GM19035 (cell line): ENCODE results near the gene GALNTL6.
"Not testable (repeated sequence)": the region's sequence is repeated elsewhere in the genome, so short reads cannot be mapped to it uniquely, and the experiment has no call there.

Experiments
- ATAC-seq: cut with Tn5 transposase; IDR thresholded peaks from one replicate; pipeline ENCODE4 v1.9.1; 2021; ENCODE audit not compliant: unreplicated experiment

Gene GALNTL6

DNA sequence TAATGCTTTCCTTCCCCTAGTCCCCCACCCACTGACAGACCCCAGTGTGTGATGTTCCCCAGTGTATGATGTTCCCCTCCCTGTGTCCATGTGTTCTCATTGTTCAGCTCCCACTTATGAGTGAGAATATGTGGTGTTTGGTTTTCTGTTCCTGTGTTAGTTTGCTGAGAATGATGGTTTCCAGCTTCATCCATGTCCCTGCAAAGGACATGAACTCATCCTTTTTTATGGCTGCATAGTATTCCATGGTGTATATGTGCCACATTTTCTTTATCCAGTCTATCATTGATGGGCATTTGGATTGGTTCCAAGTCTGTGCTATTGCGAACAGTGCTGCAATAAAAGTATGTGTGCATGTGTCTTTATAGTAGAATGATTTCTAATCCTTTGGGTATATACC, 1228.9 kb downstream of the GALNTL6 start:
- not testable (repeated sequence) for ATAC-seq

DNA sequence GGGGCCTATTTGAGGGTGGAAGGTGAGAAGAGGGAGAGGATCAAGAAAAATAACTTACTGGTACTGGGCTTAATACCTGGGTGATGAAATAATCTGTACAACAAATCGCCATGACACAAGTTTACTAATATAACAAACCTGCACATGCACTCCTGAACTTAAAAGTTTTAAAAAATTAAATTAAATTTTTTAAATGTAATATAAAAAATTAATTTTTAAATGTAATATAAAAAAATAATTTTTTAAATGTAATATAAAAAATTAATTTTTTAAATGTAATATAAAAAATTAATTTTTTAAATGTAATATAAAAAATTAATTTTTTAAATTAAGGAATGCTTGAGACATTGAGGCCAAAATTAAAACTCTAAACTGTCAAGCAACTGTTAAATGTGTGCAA, 1231.1 kb downstream of the GALNTL6 start:
- no peak for ATAC-seq

DNA sequence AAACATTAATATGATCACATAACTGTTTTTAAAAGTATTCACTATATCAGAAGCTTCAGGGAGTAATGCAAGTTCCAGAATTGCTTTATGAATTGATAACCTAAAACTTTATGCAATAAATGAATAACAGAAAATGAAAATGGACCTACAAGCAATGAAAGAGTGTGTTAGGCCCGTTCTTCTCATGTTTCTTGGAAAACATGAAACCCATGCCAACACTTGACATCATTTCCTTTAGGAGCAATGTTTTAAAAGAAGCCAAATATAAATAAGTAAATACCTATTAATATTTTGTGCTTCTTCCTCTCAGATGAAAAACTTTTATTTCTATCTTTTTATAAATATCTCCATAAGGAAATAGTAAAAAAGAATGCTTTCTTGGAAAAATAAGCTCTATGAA, 1232.4 kb downstream of the GALNTL6 start:
- no peak for ATAC-seq

GRCh38 chr4:173046144-173046543, 1232.9 kb downstream of the GALNTL6 start:
- ATAC-seq: no peak

DNA sequence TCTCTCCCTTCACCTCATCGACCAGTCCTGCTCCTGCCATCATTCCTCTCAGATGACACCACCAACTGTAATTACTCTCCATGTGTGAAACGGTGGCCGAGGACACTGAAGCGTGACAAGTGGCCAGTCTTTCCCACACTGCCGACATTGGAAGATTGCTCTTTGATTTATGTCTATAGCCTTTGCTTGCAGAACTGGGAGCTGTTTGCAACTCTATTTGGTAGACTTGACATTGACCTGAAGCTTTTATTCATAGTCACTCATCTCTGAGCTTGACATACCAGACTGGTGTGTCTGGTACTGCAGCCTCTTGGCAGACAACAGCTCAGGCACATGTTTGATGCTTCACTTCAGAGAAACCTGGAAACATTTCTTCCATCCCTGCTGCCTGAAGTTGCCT, 1233.6 kb downstream of the GALNTL6 start:
- ATAC-seq: no peak

DNA sequence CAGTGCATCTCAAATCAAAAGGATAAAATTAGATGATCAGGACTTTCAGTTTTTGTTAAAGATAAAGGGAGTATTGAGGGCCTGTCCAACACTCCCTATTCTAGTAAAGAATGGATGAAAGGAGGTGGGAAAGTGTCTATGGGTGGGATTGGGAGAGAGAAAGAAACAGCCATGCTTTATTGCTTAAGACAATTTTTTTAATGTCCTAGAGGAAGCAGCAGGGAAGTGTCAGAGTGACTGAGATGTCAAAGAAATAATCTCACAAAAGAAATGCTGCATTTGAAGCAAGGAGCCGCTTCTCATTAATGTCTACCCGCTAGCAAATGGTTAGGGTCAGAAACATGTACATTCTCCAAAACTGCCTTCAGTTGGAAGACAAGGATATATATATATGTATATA, 1238.0 kb downstream of the GALNTL6 start:
- ATAC-seq: no peak

DNA sequence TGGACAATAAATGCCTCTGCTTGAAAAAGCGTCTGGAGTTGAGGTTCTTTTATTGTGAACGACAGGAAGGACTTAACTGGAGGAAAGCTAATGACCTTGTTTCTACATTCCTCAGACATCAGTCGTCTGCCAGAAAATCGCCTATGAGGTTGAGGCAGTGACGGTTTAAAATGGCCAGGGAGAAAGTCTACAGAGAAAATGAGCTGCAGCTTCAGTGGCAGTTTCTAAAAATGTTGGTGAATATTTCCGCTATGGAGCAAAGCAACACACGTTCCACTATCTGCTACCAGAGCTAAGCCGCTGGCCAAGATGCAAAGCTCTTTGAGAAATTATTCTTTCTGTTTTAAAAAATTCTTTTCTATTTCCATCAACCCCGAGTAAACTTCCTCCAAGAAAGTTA, 1238.5 kb downstream of the GALNTL6 start:
- no peak for ATAC-seq

GRCh38 chr4:173052439-173052838, 1239.2 kb downstream of the GALNTL6 start:
- no peak for ATAC-seq

DNA sequence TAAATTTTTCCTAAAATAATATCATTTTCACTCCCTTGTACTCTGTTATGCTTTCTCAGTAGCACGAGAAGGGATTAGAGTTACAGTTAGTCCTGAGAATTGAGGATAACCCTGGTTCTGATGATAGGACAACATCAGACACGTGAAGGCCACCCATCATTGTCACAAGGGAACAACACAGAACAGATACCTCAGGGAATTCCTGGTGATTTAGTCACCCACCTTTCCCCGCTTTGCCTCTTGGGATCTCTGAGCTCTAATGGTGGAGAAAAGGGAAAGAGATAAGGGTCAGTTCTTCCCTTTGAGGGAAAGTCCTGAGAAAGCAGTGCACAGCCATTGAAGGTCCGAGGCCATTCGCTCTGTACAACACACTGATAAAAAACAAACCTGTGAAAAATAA, 1243.1 kb downstream of the GALNTL6 start:
- ATAC-seq: no peak

DNA sequence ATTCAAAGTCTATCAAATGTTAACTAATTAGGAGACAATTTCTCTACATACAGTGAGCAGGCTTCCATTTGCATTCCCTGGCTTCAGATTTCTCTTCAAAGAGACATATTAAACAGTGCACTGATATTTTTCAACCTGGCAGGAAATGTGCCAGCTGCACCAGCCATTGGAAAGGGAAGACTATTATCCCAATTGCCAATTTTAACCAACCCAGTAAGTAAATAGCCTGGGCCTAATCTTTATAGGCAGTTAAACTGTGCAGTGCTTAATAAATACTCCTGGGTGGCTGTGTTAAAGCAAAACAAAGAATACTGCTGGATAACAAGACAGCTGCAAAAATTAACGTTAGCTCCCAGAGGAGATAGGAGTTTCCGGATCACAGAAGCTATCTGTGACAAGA, 1243.5 kb downstream of the GALNTL6 start:
- ATAC-seq: no peak

DNA sequence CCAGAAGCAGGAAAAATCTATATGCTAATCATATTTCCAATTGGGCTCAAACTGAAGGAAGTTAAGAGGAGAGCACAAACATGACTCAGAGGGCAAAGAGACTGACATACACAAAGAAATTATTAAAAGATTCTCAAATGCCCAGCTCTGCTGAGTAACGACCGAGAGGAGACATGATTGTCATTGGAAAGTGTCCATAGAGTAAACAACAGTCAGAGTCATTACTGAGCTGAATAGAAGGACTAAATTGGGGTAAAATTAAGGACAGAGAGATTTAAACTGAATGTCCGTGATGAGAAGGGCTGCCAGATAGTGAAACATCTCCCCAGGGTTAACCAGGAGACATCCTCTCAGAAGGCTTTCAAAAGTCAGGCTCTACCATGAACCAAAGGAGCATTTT, 1244.2 kb downstream of the GALNTL6 start:
- no peak for ATAC-seq

DNA sequence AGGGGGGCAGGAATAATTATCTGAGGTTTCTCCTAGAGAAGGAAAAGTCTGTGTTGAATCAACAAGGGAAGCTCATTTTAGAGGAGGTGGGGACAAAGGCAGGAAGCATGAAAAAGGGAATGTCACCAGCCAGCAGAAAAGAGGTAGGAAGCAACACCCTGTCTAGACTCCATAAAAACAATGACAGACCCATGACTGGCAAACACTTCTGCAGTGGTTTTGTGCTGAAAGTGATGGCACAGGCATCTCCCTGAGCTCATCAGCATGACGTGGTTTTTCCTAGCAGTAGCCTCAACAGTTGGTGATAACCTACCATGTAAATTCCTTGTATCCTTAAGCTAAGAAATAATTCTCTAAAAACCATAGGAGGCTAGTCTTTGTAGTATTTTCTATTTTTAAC, 1244.7 kb downstream of the GALNTL6 start:
- ATAC-seq: no peak

- no peak for ATAC-seq
Observed at GRCh38 chr4:173061160-173061559, 1248.0 kb downstream of the GALNTL6 start.

GRCh38 chr4:173073939-173074500, 1260.8 kb downstream of the GALNTL6 start:
- no peak for ATAC-seq

- no peak for ATAC-seq
Observed at GRCh38 chr4:173074501-173074946, 1261.3 kb downstream of the GALNTL6 start.

DNA sequence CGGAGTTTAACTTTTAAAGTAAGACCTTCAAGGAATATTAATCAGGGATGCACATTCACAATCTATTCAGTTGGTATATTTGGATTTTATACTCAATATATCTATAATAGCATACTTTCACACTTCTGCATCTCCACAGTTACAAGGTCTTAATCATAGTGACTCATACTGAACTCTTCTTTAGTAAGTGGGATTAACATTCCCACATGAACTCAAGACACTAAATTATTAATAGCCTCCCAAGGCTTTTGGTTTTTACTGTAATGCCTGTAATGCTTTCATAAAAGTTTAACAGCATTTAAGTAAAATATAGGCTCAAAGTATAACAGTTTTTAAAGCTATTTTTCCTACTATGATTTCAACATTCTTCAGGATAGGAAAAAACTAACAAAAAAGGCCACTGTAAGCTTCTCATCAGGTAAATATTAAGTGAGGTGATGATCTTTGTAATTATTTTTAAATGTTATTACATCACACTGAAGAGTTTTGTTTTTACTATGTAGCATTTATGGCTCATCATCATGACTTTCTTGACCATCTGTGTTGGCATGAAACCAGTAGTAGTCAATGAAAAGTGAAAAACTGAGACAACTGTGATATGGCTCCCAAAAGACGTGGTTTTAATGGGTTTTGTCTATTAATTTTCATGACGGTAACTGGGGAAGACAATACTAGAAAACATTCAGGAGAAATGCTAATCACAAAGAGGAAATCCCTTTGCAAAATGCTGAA, 1263.9 kb downstream of the GALNTL6 start:
- ATAC-seq: no peak

DNA sequence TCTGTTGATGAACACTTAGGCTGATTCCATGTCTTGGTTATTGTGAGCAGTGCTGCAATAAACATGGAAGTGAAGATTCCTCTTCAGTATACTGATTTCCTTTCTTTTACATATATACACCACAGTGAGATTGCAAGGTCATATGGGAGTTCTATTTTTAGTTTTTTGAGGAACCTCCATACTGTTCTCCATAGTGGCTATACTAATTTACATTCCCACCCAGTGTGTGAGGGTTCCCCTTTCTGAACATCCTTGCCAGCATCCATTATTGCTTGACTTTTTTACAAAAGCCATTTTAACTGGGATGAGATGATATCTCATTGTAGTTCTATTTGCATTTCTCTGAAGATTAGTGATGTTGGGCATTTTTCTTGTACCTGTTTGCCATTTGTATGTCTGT, 1274.9 kb downstream of the GALNTL6 start:
- ATAC-seq: no peak
